Measurements from ENCODE around the gene KIF13A.

Gene KIF13A

DNA sequence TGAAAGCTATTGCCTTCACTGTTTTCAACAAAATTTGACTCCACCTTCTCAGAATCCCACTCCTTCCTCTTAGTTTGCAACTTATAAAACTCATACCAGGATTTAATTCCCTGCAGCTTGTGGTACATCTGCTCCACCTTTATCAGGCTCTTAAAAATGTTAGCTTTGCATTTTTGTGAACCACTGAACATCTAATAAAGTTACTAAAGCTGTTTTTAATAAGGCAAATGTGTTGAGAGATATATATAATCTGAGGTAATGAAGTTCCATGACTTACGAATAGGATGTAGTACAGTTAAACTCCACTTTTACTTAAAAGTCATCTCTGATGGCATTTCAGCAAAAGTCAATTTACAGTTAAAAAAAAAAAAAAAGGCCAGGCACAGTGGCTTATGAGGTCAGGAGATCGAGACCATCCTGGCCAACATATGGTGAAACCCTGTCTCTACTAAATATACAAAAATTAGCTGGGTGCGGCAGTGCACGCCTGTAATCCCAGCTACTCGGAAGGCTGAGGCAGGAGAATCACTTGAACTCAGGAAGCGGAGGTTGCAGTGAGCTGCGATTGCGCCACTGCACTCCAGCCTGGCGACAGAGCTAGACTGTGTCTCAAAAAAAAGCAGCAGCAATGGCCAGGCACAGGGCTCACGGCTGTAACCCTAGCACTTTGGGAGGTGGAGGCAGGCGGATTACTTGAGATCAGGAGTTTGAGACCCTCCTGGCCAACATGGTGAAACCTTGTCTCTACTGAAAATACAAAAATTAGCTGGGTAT lies 106.2 kb downstream of the KIF13A start:
- Histone ChIP-seq H4K20me1 (ENCODE audit: insufficient read depth) (no peaks in the 10 kb centered on the region), H3K79me2 (ENCODE audit: insufficient read depth, low read depth) (no peaks in the 10 kb centered on the region), H3K27me3 (ENCODE audit: insufficient read depth, low read depth) (no peaks in the 10 kb centered on the region), H3K9ac (no peak overlapping the region), H3K4me3 (IDR thresholded peaks at IDR 0.05; ENCODE audit: insufficient read depth, low read depth, low read length) (no peak overlapping the region), H3K4me1 (ENCODE audit: low read depth, poor library complexity, severe bottlenecking) (peaks cover 23% of the 10 kb centered on the region), H3K27ac (no peak overlapping the region), H3K36me3 (ENCODE audit: insufficient read depth) (no peaks in the 10 kb centered on the region), H3K4me2 (no peak overlapping the region), H2AFZ (ENCODE audit: low read depth) (no peak overlapping the region)
- TF ChIP-seq, protein P1, sequence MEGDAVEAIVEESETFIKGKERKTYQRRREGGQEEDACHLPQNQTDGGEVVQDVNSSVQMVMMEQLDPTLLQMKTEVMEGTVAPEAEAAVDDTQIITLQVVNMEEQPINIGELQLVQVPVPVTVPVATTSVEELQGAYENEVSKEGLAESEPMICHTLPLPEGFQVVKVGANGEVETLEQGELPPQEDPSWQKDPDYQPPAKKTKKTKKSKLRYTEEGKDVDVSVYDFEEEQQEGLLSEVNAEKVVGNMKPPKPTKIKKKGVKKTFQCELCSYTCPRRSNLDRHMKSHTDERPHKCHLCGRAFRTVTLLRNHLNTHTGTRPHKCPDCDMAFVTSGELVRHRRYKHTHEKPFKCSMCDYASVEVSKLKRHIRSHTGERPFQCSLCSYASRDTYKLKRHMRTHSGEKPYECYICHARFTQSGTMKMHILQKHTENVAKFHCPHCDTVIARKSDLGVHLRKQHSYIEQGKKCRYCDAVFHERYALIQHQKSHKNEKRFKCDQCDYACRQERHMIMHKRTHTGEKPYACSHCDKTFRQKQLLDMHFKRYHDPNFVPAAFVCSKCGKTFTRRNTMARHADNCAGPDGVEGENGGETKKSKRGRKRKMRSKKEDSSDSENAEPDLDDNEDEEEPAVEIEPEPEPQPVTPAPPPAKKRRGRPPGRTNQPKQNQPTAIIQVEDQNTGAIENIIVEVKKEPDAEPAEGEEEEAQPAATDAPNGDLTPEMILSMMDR (conservative IDR thresholded peaks at IDR 0.05; ENCODE audit: low read depth, low read length) = no peak

DNA sequence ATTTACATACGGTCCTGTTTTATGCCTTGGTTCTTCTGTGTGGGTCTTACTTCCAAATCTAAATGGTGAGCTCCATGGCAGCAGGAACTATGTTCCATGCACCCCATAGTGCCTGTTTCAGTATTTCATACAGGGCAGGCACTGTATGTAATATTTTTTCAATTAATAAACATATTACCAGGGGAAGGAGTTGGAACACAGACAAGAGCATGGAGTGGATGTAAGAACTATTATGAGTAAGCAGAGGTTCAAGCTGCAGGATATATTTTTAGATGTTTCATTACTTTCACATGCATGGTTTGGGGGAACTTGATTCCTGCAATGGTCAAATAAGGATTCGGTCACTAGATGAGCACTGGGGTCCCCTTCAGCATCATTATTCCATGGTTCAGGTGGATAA lies 108.3 kb downstream of the KIF13A start:
- Histone ChIP-seq H4K20me1 (ENCODE audit: insufficient read depth) (no peaks in the 10 kb centered on the region), H3K27me3 (ENCODE audit: insufficient read depth, low read depth) (no peaks in the 10 kb centered on the region), H3K79me2 (ENCODE audit: insufficient read depth, low read depth) (no peaks in the 10 kb centered on the region), H3K4me2 (no peak overlapping the region), H3K4me3 (IDR thresholded peaks at IDR 0.05; ENCODE audit: insufficient read depth, low read depth, low read length) (no peak overlapping the region), H3K27ac (no peak overlapping the region), H3K9ac (no peak overlapping the region), H3K4me1 (ENCODE audit: low read depth, poor library complexity, severe bottlenecking) (peaks cover 10% of the 10 kb centered on the region), H2AFZ (ENCODE audit: low read depth) (no peak overlapping the region), H3K36me3 (ENCODE audit: insufficient read depth) (no peaks in the 10 kb centered on the region)
- TF ChIP-seq, protein P1 (conservative IDR thresholded peaks at IDR 0.05; ENCODE audit: low read depth, low read length) = no peak

DNA sequence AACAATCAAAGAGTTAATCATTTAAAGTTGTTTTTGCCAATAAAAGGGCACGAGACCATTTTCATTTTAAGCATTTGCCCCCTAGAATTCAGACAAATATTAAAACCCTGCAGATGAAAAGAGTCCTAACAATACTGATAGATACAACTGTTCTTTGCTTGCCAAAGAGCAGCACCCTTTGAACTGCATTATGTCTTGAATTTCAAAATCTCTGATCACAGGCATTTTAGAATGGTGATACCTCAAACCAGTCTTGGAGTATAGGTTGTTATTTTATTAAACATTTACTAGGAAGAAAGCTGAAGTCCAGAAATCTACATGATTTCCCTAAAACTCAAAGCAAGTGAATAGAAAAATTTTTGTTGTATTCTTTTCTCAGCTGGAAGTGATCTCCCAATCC lies 108.7 kb downstream of the KIF13A start:
- Histone ChIP-seq H3K9ac (no peak overlapping the region), H4K20me1 (ENCODE audit: insufficient read depth) (no peaks in the 10 kb centered on the region), H3K4me2 (no peak overlapping the region), H2AFZ (ENCODE audit: low read depth) (no peak overlapping the region), H3K4me1 (ENCODE audit: low read depth, poor library complexity, severe bottlenecking) (peaks cover 6% of the 10 kb centered on the region), H3K27ac (no peak overlapping the region), H3K79me2 (ENCODE audit: insufficient read depth, low read depth) (no peaks in the 10 kb centered on the region), H3K36me3 (ENCODE audit: insufficient read depth) (no peaks in the 10 kb centered on the region), H3K27me3 (ENCODE audit: insufficient read depth, low read depth) (no peaks in the 10 kb centered on the region), H3K4me3 (IDR thresholded peaks at IDR 0.05; ENCODE audit: insufficient read depth, low read depth, low read length) (no peak overlapping the region)
- TF ChIP-seq, protein P1 (conservative IDR thresholded peaks at IDR 0.05; ENCODE audit: low read depth, low read length) = no peak

DNA sequence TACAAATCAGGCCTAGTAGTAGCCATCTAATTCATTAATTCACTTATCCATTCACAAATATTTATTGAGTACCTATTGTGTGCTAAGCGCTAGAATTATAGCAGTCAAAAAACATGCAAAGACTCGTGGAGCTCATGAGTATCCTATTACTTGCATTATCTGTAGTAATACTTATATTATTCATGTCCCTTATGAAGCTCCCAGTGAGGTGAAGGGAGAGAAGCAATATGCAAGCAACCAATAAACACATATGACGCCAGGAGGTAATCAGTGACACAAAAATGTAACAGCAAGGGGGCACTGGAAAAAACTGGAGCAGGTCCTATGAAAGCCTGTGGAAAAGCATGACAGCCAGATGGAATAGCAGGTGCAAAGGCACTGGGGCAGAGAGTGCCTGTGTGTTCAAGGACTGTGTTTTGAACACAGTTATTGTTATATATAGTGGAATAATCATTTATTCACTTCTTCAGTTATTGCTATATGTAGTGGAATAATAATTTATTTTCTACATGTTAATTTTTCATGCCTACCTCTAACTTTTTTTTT lies 109.5 kb downstream of the KIF13A start:
- Histone ChIP-seq H3K27me3 (ENCODE audit: insufficient read depth, low read depth) (no peaks in the 10 kb centered on the region), H3K4me2 (no peak overlapping the region), H3K4me1 (ENCODE audit: low read depth, poor library complexity, severe bottlenecking) (no peaks in the 10 kb centered on the region), H4K20me1 (ENCODE audit: insufficient read depth) (no peaks in the 10 kb centered on the region), H3K4me3 (IDR thresholded peaks at IDR 0.05; ENCODE audit: insufficient read depth, low read depth, low read length) (no peak overlapping the region), H2AFZ (ENCODE audit: low read depth) (no peak overlapping the region), H3K9ac (no peak overlapping the region), H3K36me3 (ENCODE audit: insufficient read depth) (no peaks in the 10 kb centered on the region), H3K27ac (no peak overlapping the region), H3K79me2 (ENCODE audit: insufficient read depth, low read depth) (no peaks in the 10 kb centered on the region)
- TF ChIP-seq, protein P1 (conservative IDR thresholded peaks at IDR 0.05; ENCODE audit: low read depth, low read length) = no peak

All from KMS-11 (cell line).